ENCODE results near the gene CDC42SE2. TPM values are rescaled to one million over a fixed set of nuclear protein-coding genes. Genes with fewer than 3 reads are reported as not detected.
"Not testable (repeated sequence)": the region's sequence is repeated elsewhere in the genome, so short reads cannot be mapped to it uniquely, and the experiment has no call there.

The CDC42SE2 gene
- total RNA-seq, 1 donor: 45.6 TPM

- no peak for TF ChIP-seq CTCF (IDR thresholded peaks at IDR 0.05; ENCODE audit: insufficient read depth, low read length)
- no peak for DNase-seq (ENCODE audit: low read depth)
These were observed 2.7 kb downstream of the CDC42SE2 start for GRCh38 chr5:131266370-131267060.

GRCh38 chr5:131268758-131269370 is 5.0 kb downstream of the CDC42SE2 start:
- peak; percentile 58 for DNase-seq (ENCODE audit: low read depth)
- no peak for TF ChIP-seq CTCF (IDR thresholded peaks at IDR 0.05; ENCODE audit: insufficient read depth, low read length)
- H3K4me3 ChIP-seq (ENCODE audit: low read depth, low read length): no peak overlapping the region

More at GRCh38 chr5:131266370-131267060, 2.7 kb downstream of the CDC42SE2 start:
- H3K4me3 ChIP-seq (ENCODE audit: low read depth, low read length): no peak overlapping the region

- no peak overlapping the region for H3K4me3 ChIP-seq (ENCODE audit: low read depth, low read length)
- no peak for TF ChIP-seq CTCF (IDR thresholded peaks at IDR 0.05; ENCODE audit: insufficient read depth, low read length)
- peak; percentile 44 for DNase-seq (ENCODE audit: low read depth)
These were observed 7.0 kb downstream of the CDC42SE2 start for GRCh38 chr5:131270809-131271208.

- not testable (repeated sequence) for H3K4me3 ChIP-seq (ENCODE audit: low read depth, low read length); DNase-seq (ENCODE audit: low read depth)
These were observed 8.0 kb downstream of the CDC42SE2 start for GRCh38 chr5:131271888-131272287.

GRCh38 chr5:131272307-131272706 is 8.5 kb downstream of the CDC42SE2 start:
- H3K4me3 ChIP-seq (ENCODE audit: low read depth, low read length): no peak overlapping the region
- TF ChIP-seq CTCF (IDR thresholded peaks at IDR 0.05; ENCODE audit: insufficient read depth, low read length): no peak
- DNase-seq (ENCODE audit: low read depth): no peak

GRCh38 chr5:131272724-131273123 is 8.9 kb downstream of the CDC42SE2 start:
- no peak overlapping the region for H3K4me3 ChIP-seq (ENCODE audit: low read depth, low read length)
- DNase-seq (ENCODE audit: low read depth): no peak
- TF ChIP-seq CTCF (IDR thresholded peaks at IDR 0.05; ENCODE audit: insufficient read depth, low read length): no peak

- DNase-seq (ENCODE audit: low read depth): no peak
- no peak overlapping the region for H3K4me3 ChIP-seq (ENCODE audit: low read depth, low read length)
- TF ChIP-seq CTCF (IDR thresholded peaks at IDR 0.05; ENCODE audit: insufficient read depth, low read length): no peak
These were observed 10.6 kb downstream of the CDC42SE2 start for GRCh38 chr5:131274326-131275063.
